SIG-M5 treated with dmso at 0.1 percent for 504 hours (cell line): ENCODE data around the gene SHISA9.

Source experiments
- DNase-seq: peaks from one replicate; lab custom pipeline; 2025; ENCODE audit not compliant: unreplicated experiment; lab: John Stamatoyannopoulos, UW

SHISA9 gene

DNA sequence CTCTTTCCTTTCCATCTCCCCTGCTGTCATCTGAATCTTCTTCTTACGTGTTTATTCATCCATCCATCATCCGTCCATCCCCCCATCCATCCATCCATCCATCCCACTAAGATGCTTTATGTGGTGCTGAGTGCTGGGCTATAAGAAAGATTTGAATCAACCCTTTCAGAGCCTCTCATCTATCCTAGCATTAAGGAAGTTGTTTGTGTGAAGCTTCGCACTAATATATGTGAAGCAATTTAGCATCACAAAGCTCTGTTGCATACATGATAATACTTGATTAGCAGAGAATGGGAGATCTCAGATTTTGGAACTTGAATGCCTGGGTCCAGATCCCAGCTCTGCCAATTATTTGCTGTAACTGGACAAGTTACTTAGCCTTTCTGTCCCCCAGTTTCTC, 255.7 kb downstream of the SHISA9 start:
- DNase-seq, result no peak

- DNase-seq, result no peak
These were observed 257.0 kb downstream of the SHISA9 start for GRCh38 chr16:13158427-13158826.

GRCh38 chr16:13165024-13165423, 263.6 kb downstream of the SHISA9 start:
- DNase-seq, result no peak

DNA sequence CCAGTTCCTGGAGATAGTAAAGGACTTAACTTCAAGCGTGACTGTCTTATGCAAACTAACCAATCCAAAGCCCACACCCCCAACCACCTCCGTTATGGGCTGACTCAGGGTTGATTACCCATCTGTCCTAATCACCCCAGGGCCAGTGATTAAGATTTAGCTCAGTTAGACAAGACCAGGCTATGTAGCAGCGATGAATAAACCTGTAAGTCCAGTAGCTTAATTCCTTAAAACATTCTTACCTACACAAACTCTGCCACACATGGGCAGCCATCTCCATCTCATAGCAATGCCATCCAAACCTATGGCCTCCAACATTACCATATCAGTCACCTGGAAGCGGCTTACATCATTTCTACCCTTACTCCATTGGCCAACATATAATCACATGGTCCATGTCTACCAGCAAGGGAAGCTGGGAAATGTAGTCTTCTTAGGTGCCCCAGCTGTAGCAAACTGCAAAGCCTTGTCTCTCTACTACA, 266.7 kb downstream of the SHISA9 start:
- DNase-seq, result no peak

- no peak for DNase-seq
These were observed 269.9 kb downstream of the SHISA9 start for GRCh38 chr16:13171313-13171712.

GRCh38 chr16:13176711-13177110, 275.3 kb downstream of the SHISA9 start:
- no peak for DNase-seq

- DNase-seq, result no peak
These were observed 276.9 kb downstream of the SHISA9 start for GRCh38 chr16:13178318-13178717.

- DNase-seq, result no peak
These were observed 280.0 kb downstream of the SHISA9 start for GRCh38 chr16:13181432-13181831.

GRCh38 chr16:13186813-13187212, 285.4 kb downstream of the SHISA9 start:
- DNase-seq, result no peak

DNA sequence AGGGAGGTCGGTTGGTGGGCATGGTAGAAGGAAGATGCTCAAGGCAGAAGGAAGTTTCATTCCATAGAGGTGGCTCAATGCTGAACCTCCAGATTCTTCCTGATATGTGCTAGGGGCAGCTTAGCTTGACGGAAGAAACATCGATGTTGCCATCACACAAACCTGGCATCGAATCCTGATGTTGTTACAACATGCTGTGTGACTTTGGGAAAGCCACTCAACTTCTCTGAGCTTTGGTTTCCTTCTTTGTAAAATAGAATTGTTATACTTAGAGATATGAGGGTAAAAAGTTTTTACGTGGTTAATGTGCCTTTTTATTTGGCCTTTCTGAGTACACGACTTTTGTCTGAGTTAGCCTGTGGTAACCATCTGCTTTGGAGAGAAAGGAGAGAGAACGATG, 287.9 kb downstream of the SHISA9 start:
- DNase-seq, result no peak

GRCh38 chr16:13193721-13194120, 292.3 kb downstream of the SHISA9 start:
- no peak for DNase-seq

DNA sequence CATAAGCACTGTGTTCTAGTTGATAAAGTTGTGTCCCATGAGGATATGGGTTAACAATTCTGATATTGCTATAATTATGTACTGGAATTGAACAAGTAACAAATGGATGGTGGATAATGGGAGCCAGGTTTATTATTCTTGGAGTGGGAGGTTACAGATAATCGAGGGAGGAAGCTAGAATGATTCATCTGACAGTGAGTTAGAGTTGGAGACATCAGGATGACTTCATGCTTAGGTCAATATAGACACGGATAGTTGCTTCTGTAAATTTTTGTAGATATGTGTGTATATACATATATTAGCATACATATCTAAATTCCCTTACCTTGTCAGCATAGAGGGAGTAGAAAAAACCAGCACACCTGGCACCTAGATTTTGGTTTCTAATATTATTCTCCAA, 293.4 kb downstream of the SHISA9 start:
- DNase-seq, result no peak

DNA sequence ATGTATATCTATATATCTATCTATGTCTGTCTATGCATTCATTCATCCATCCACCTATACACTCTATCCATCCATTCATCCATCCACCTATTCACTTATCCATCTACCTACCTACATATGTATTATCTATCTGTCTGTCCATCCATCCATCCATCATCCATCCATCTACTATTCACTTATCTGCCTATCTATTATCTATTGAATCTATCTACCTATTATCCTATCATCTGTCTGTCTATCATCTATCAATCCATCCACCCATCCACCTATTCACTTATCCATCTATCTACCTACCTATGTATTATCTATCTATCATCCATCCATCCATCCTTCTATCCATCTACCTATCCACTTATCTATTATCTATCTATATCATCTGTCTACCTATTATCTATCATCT, 302.3 kb downstream of the SHISA9 start:
- no peak for DNase-seq

DNA sequence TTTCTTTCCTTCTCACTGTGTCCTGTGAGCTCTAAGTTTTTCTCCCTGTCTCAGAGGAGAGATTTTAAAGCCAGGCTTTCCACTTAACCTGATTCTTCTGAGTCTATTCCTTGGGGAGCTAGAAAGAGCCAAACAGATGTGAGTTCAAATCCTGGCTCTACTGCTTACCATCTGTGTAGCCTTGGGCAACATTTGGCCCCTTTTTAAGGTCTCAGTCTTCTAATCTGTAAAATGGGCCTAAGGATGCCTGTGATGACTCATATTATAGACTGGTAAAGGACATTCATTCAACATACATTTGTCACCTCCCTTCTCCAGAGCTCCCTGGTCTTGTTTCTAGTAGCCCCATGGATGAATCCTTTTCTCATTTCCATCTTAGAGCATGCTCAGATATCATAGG, 304.0 kb downstream of the SHISA9 start:
- no peak for DNase-seq

DNA sequence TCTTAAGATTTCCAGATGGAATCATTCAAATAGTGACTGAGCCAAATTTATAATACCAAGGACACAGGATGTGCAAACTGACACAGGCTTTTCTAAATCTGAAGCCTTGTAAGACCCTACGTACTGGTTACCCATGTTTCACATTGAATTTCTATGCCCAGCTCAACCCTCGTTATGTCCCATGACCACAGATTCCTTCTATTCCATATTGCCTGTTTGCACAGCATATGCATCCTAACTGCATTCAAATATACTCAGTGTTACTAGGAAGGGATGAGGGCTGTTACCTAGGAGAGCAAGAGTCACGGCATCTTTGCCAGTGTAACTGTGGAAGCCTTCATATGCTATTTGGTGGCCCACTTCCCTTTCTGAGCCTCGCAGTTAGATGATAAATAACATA, 305.2 kb downstream of the SHISA9 start:
- no peak for DNase-seq

DNA sequence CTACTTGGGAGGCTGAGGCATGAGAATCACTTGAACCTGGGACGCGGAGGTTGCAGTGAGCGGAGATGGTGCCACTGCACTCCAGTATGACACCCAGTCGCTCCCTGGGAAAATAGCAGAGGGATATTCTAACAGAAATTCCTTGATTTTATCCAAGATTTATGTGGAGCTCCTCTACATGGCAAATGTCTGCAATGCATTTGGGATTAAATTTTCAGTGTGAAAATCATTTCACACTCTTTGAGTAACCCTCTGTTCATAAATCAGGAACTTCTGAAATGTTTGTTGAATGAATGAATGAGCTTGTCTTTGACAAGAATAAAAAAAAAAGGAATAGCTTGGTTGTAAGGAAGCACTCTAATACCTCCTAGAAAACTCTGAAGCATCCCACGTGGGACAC, 305.8 kb downstream of the SHISA9 start:
- no peak for DNase-seq

DNA sequence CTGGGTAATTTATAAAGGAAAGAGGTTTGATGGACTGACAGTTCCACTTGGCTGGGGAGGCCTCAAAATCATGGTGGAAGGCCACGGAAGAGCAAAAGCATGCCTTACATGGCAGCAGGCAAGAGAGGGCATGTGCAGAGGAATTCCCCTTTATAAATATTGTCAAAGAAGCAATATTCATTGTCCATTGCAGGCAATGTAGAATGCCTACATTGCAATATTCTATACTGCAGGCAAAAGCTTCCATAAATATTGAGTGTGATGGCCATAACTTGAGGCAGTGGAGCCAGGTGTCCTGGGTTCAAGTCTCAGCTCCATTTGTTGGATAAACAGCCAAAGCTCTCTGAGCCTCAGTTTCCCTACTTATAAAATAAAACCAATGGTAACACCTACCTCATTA, 322.3 kb downstream of the SHISA9 start:
- DNase-seq, result no peak

DNA sequence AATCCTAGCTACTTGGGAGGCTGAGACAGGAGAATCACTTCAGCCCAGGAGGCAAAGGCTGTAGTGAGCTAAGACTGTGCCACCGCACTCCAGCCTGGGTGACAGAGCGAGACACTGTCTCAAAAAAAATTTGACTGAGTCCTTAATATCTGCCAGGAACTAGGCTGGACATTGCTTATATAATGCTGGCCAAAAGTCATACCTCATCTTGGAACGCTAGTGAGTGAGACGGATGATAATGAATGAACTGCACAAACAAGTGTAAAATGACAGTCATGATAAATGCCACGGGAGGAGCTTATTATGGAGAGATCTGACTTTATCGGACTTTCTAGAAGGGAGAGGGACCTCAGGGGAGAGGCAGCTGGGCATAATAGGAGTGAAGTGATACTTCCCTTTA, 327.6 kb downstream of the SHISA9 start:
- no peak for DNase-seq

DNA sequence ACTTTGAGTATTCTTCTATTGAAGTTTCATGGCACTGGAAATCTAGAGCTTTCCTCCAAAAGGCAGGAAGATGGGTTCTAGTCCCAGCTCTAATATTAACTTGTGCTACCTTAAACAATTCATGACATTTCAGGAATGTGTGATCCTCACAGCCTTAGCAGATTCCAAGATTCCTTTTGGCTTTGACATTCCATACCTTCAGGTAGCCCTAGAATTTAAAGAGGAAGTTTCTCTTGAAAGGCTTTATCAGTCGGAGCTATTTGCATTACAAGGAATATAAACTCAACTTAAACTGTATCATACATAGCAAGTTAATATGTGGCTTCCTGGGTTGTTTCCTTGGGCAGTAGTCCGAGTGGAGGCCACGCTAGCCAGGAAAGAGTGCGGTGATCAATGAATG, 330.0 kb downstream of the SHISA9 start:
- no peak for DNase-seq

GRCh38 chr16:13234999-13235398, 333.6 kb downstream of the SHISA9 start:
- DNase-seq, result no peak

DNA sequence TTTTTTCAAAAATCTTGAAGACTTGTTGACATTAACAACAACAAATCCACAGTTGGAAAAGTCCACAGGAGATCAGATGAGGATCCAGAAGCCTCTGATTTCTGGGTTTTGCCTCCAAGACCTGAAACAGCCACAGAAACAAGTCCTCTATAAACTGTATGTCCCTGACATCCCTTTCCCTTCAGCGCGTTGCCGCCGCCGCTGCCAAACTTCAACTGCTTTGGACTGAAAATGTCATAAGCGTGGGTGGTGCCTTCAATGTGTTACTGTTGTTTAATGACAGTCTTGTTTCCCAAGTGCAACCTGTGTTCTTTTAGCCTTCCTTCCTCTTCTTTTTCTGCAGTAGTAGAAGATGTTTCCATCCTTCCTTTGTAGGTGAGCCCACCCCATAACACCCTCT, 334.9 kb downstream of the SHISA9 start:
- no peak for DNase-seq

- no peak for DNase-seq
These were observed 336.8 kb downstream of the SHISA9 start for GRCh38 chr16:13238182-13238581.

- no peak for DNase-seq
These were observed 340.8 kb downstream of the SHISA9 start for GRCh38 chr16:13242201-13242600.

DNA sequence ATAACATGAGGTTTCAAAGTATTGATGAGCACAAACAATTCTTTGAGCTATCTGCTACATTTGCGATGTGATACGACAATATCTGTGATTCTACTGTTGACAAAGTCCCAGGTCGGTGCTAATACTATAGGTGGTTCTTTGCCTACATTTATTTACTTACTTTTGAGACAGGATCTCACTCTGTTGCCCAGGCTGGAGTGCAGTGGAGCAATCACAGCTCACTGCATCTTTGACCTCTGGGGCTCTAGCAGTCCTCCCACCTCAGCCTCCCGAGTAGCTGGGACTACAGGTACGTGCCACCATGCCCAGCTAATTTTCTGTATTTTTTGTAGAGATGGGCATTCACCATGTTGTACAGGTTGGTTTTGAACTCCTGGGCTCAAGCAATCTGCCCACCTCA, 343.4 kb downstream of the SHISA9 start:
- no peak for DNase-seq
